ENCODE data around the gene NEIL1.
"Not testable (repeated sequence)": the region's sequence is repeated elsewhere in the genome, so short reads cannot be mapped to it uniquely, and the experiment has no call there.

The NEIL1 gene

DNA sequence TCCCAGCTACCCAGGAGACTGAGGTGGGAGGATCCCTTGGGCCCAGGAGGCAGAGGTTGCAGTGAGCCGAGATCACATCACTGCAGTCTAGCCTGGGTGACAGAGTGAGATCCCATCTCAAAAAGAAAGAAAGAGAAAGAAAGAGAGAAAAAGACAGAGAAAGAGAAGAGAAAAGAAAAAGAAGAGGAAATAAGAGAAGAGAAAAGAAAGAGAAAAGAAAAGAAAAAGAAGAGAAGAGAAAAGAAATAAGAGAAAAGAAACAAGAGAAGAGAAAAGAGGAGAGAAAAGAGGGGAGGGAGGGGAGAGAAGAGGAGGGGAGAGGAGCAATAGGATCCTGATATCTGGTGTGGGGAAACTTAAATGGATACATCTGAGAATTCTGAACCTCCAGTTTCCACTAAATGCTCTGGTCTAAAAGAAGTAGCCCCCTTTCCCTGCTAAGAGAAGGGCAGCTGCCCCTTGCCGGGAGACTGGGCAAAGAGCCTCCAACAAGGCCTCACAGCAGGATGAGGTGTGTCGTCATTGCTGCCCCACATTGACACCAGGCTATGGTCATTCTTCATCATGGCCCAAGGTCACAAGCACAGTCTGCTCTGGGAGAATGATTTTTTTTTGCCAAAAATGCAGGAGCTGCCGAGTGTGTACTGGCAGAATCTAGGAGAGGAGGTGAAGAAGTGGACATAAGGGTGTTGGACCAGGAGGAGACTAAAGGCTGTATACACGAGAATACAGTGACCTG lies 32.1 kb upstream of the NEIL1 start:
- Histone ChIP-seq H3K4me1 (ENCODE audit: control insufficient read depth, insufficient read depth, low read length, poor library complexity, severe bottlenecking) (no peaks in the 10 kb centered on the region), H3K27ac (ENCODE audit: low read depth, low read length, severe bottlenecking) (no peak overlapping the region), H3K9me3 (ENCODE audit: control insufficient read depth, low read length) (no peaks in the 10 kb centered on the region), H3K36me3 (ENCODE audit: control insufficient read depth, insufficient read depth, low read length) (no peaks in the 10 kb centered on the region), H3K4me3 (ENCODE audit: extremely low read depth, insufficient read depth, low read length, poor library complexity, severe bottlenecking) (no peak overlapping the region)
- 86 to 94% methylated on average over 5 of the region's 5 CpGs for WGBS, 2 experiments (ENCODE audit: insufficient coverage in 2 of 2)

DNA sequence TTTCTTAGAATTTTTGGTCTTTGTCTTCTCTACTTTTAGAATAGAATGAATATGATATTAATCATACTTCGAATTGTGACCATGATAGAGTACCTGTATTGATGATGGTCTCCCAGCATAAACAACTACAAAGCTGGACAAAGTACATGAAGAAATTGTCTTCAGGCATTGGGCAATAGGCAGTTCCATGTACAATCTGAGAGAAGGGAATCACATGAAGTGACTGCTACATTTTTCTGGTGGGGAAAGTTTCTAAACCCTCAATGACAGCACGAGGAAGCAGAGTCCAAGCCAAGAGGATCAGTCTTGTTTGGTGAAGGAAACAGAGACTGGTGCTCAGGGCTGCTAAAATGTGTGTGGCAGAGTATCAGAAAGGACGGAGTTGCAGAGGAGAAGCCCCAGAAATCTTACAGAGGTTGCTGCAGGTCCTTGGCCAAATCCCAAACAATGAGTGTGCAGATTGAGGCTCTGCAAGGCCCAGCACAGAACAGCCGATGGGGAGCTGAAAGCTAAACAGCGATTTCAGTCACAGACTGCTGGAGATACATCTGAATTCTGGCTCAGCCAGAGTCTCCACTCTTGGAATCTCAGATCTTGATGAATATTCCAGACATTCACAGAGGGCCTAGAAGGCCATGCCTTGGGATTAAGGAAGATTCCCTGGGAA lies 27.5 kb upstream of the NEIL1 start:
- H3K4me3 ChIP-seq (ENCODE audit: extremely low read depth, insufficient read depth, low read length, poor library complexity, severe bottlenecking); H3K27ac ChIP-seq (ENCODE audit: low read depth, low read length, severe bottlenecking); H3K9me3 ChIP-seq (ENCODE audit: control insufficient read depth, low read length); H3K4me1 ChIP-seq (ENCODE audit: control insufficient read depth, insufficient read depth, low read length, poor library complexity, severe bottlenecking); H3K36me3 ChIP-seq (ENCODE audit: control insufficient read depth, insufficient read depth, low read length): not testable (repeated sequence)
- 82 to 100% methylated on average over 2 to 3 of the region's 5 CpGs for WGBS, 2 experiments (ENCODE audit: insufficient coverage in 2 of 2)

DNA sequence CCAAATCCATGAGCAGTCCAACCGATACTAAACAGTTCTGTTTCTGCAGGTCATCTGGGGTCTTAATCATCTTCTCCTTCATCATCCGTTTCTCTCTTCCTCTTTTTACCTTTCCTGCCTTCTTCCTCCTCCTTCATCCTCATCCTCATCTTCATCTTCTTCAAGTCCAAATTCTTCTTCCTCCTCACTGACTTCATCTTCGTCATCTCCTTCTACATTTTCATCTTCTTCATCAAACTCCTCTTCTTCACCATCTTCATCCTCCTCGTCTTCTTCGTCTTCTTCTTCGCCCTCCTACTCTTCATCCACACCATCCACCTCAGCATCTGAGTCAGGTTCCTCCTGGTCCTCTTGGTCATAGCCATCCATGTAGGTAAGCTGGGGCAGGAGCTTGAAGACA lies 25.1 kb upstream of the NEIL1 start:
- H3K4me1 ChIP-seq (ENCODE audit: control insufficient read depth, insufficient read depth, low read length, poor library complexity, severe bottlenecking) = no peaks in the 10 kb centered on the region
- no peaks in the 10 kb centered on the region for H3K9me3 ChIP-seq (ENCODE audit: control insufficient read depth, low read length)
- H3K27ac ChIP-seq (ENCODE audit: low read depth, low read length, severe bottlenecking) = no peak overlapping the region
- WGBS, 2 experiments (ENCODE audit: insufficient coverage in 2 of 2) = 83 to 91% methylated on average over 6 of the region's 6 CpGs
- H3K4me3 ChIP-seq (ENCODE audit: extremely low read depth, insufficient read depth, low read length, poor library complexity, severe bottlenecking) = no peak overlapping the region
- H3K36me3 ChIP-seq (ENCODE audit: control insufficient read depth, insufficient read depth, low read length) = no peaks in the 10 kb centered on the region

DNA sequence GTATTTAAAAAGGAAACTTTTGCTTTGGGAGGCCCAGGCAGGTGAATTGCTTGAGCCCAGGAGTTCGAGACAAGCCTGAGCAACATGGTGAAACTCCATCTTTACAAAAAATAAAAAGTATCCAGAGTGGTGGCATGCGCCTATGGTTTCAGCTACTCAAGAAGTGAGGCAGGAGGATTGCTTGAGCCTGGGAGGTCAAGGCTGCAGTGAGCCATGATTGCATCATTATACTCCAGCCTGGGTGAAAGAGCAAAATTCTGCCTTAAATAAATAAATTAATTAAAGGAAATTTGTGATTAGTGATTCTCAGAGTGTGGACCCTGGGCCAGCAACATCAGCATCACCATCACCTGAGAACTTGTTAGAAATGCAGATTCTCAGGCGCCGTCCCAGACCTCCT lies 20.9 kb upstream of the NEIL1 start:
- H3K4me3 ChIP-seq (ENCODE audit: extremely low read depth, insufficient read depth, low read length, poor library complexity, severe bottlenecking) = no peak overlapping the region
- 100% methylated on average over 1 of the region's 4 CpGs; no CpG with 5 or more reads in 1 of the 2 experiments for WGBS, 2 experiments (ENCODE audit: insufficient coverage in 2 of 2)
- H3K36me3 ChIP-seq (ENCODE audit: control insufficient read depth, insufficient read depth, low read length) = no peaks in the 10 kb centered on the region
- no peaks in the 10 kb centered on the region for H3K9me3 ChIP-seq (ENCODE audit: control insufficient read depth, low read length)
- H3K27ac ChIP-seq (ENCODE audit: low read depth, low read length, severe bottlenecking) = no peak overlapping the region
- no peaks in the 10 kb centered on the region for H3K4me1 ChIP-seq (ENCODE audit: control insufficient read depth, insufficient read depth, low read length, poor library complexity, severe bottlenecking)

DNA sequence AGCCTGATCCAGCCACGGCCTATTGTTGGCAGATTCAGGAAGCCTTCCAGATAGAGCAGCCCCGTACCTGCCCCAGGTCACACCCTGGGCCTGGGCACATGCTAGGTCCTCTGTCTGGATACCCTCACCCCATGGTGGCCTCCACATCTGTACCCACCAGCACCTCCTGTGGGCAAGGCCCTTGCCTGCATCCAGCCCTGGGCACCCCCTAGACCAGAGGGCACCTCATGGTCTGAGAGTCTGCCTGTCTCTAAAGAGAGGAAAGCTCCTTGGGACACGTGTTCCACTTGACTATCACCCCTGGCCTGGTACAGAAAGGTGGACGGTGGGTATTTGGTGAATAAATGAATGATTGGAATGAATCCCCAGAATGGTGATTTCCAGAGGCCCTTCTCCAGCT lies 19.8 kb upstream of the NEIL1 start:
- Histone ChIP-seq H3K9me3 (ENCODE audit: control insufficient read depth, low read length) (no peaks in the 10 kb centered on the region), H3K4me3 (ENCODE audit: extremely low read depth, insufficient read depth, low read length, poor library complexity, severe bottlenecking) (no peak overlapping the region), H3K27ac (ENCODE audit: low read depth, low read length, severe bottlenecking) (no peak overlapping the region), H3K36me3 (ENCODE audit: control insufficient read depth, insufficient read depth, low read length) (no peaks in the 10 kb centered on the region), H3K4me1 (ENCODE audit: control insufficient read depth, insufficient read depth, low read length, poor library complexity, severe bottlenecking) (no peaks in the 10 kb centered on the region)
- WGBS, 2 experiments (ENCODE audit: insufficient coverage in 2 of 2) = 82 to 95% methylated on average over 2 to 3 of the region's 4 CpGs

DNA sequence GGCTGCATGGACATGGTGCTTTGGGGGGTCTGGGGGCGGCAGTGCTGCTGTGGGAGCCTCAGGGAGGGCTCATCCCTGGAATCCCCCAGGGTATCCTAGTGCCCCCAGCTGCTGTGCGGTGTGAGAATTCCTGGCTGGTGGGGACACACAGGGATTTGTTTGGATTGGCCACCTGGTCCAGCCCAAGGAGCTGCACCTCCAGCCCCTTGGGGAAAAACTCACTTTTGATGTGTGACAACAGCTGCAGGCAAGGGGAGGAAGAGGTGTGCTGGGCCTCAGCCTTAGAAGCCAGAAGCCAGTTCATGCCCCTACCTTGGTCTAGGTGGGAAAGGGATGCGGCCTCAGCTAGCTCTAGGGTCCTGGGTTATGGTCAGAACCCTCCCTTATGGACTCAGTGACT lies 19.3 kb upstream of the NEIL1 start:
- H3K27ac ChIP-seq (ENCODE audit: low read depth, low read length, severe bottlenecking) = no peak overlapping the region
- WGBS, 2 experiments (ENCODE audit: insufficient coverage in 2 of 2) = 83 to 95% methylated on average over 3 of the region's 3 CpGs
- no peak overlapping the region for H3K4me3 ChIP-seq (ENCODE audit: extremely low read depth, insufficient read depth, low read length, poor library complexity, severe bottlenecking)
- no peaks in the 10 kb centered on the region for H3K4me1 ChIP-seq (ENCODE audit: control insufficient read depth, insufficient read depth, low read length, poor library complexity, severe bottlenecking)
- H3K36me3 ChIP-seq (ENCODE audit: control insufficient read depth, insufficient read depth, low read length) = no peaks in the 10 kb centered on the region
- no peaks in the 10 kb centered on the region for H3K9me3 ChIP-seq (ENCODE audit: control insufficient read depth, low read length)

DNA sequence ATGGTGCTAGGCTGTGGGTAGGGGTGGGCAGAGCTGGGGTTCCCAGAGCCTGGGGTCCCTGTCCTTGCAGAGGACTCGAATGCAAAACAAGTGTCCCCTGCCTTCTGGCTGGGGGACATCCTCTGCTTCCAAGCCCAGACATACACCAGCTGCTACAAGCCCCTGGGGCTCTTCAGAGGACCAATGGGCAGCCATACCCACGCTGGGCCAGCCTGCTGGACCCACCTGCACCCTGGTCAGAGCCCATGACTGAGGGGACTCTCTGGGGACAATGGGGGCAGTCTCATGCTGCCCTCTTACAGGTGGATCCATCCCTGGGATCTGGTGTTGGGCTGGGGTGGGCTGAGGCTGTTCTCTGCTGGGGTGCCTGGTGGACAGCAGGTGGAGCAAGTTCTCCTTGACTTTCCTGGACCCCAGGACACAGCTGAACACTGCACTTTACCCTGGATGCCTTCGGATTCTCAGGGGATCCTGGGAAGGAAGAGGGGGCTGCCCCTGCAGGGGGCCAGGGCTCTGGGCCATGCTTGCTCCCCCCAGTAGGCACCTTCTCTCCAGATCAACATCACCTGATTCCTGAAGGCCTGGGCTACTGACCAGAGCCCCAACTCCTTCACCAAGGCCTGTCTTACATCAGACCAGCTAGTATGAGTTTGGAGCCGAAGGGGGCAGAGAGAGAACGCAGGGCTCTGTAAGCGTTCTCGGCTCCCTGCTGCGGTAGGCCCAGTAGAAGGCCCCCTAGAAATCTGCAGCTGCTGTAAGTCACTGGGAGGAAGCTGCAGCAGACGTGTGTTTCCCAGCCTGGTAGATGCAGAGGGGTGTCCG lies 18.1 kb upstream of the NEIL1 start:
- 83 to 90% methylated on average over 8 to 9 of the region's 10 CpGs for whole genome bisulfite sequencing, 2 experiments (ENCODE audit: insufficient coverage in 2 of 2)
- H3K9me3 ChIP-seq (ENCODE audit: control insufficient read depth, low read length) = no peaks in the 10 kb centered on the region
- H3K4me3 ChIP-seq (ENCODE audit: extremely low read depth, insufficient read depth, low read length, poor library complexity, severe bottlenecking) = no peak overlapping the region
- H3K4me1 ChIP-seq (ENCODE audit: control insufficient read depth, insufficient read depth, low read length, poor library complexity, severe bottlenecking) = no peaks in the 10 kb centered on the region
- H3K36me3 ChIP-seq (ENCODE audit: control insufficient read depth, insufficient read depth, low read length) = no peaks in the 10 kb centered on the region
- H3K27ac ChIP-seq (ENCODE audit: low read depth, low read length, severe bottlenecking) = no peak overlapping the region

DNA sequence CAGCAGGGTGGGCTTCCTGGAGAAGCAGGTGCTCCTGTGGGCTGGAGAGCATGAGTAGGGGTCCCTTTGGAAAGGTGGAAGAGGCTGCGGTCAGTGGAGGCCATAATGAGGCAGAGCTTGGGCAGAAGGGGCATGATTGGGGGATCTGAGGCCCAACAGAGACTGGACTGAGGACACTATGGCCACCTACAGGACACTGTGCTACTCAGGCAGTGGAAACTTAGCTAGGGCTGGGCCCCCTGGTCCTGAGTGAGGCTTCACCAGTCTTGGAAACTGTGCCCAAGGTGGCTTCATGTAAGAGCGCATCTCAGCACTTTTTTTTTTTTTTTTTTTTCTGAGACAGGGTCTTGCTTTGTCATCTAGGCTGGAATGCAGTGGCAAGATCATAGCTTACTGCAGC lies 17.3 kb upstream of the NEIL1 start:
- H3K4me3 ChIP-seq (ENCODE audit: extremely low read depth, insufficient read depth, low read length, poor library complexity, severe bottlenecking) = no peak overlapping the region
- 93% methylated on average over 1 to 2 of the region's 2 CpGs for WGBS, 2 experiments (ENCODE audit: insufficient coverage in 2 of 2)
- H3K36me3 ChIP-seq (ENCODE audit: control insufficient read depth, insufficient read depth, low read length) = no peaks in the 10 kb centered on the region
- no peaks in the 10 kb centered on the region for H3K9me3 ChIP-seq (ENCODE audit: control insufficient read depth, low read length)
- H3K27ac ChIP-seq (ENCODE audit: low read depth, low read length, severe bottlenecking) = no peak overlapping the region
- H3K4me1 ChIP-seq (ENCODE audit: control insufficient read depth, insufficient read depth, low read length, poor library complexity, severe bottlenecking) = no peaks in the 10 kb centered on the region

DNA sequence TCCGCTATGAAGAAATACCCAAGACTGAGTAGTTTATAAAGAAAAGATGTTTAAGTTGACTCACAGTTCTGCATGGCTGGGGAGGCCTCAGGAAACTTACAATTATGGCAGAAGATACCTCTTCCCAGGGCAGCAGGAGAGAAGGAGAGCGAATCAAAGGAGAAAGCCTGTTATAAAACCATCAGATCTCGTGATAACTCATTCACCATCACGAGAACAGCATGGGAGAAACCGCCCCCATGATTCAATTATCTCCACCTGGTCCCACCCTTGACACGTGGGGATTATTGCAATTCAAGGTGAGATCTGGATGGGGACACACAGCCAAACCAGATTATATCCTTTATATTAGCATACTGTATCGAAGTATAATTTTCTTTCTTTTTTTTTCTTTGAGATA lies 14.7 kb upstream of the NEIL1 start:
- not testable (repeated sequence) for H3K27ac ChIP-seq (ENCODE audit: low read depth, low read length, severe bottlenecking); H3K4me1 ChIP-seq (ENCODE audit: control insufficient read depth, insufficient read depth, low read length, poor library complexity, severe bottlenecking); H3K36me3 ChIP-seq (ENCODE audit: control insufficient read depth, insufficient read depth, low read length); H3K4me3 ChIP-seq (ENCODE audit: extremely low read depth, insufficient read depth, low read length, poor library complexity, severe bottlenecking); H3K9me3 ChIP-seq (ENCODE audit: control insufficient read depth, low read length)
- 77 to 81% methylated on average over 3 to 5 of the region's 7 CpGs for WGBS, 2 experiments (ENCODE audit: insufficient coverage in 2 of 2)

DNA sequence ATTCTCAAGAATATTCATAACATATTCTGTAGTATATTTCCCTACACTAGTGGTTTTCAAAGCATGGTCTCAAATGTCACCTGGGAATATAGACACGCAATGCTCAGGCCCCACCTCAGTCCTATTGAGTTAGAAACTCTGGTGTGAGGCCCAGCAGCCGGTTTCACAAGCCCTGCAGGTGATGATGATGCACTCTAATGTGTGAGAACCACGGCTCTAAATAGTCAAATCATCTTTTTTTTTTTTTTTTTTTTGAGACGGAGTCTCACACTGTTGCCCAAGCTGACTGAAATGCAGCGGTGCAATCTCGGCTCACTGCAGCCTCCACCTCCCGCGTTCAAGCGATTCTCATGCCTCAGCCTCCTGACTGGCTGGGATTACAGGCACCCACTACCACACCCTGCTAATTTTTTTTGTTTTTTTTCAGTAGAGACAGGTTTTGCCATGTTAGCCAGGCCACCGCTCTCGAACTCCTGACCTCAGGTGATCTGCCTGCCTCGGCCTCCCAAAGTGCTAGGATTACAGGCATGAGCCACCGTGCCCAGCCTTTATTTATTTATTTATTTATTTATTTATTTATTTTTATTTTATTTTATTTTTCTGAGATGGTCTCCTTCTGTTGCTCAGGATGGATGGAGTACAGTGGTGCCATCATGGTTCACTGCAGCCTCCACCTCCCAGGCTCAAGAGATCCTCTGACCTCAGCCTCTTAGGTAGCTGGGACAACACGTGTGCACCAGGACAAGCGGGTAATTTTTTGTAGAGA lies 13.0 kb upstream of the NEIL1 start:
- H3K4me3 ChIP-seq (ENCODE audit: extremely low read depth, insufficient read depth, low read length, poor library complexity, severe bottlenecking); H3K27ac ChIP-seq (ENCODE audit: low read depth, low read length, severe bottlenecking); H3K36me3 ChIP-seq (ENCODE audit: control insufficient read depth, insufficient read depth, low read length); H3K4me1 ChIP-seq (ENCODE audit: control insufficient read depth, insufficient read depth, low read length, poor library complexity, severe bottlenecking); H3K9me3 ChIP-seq (ENCODE audit: control insufficient read depth, low read length): not testable (repeated sequence)
- WGBS, 2 experiments (ENCODE audit: insufficient coverage in 2 of 2) = 90 to 93% methylated on average over 12 of the region's 15 CpGs
